ENCODE results near the gene WDPCP.

DNA sequence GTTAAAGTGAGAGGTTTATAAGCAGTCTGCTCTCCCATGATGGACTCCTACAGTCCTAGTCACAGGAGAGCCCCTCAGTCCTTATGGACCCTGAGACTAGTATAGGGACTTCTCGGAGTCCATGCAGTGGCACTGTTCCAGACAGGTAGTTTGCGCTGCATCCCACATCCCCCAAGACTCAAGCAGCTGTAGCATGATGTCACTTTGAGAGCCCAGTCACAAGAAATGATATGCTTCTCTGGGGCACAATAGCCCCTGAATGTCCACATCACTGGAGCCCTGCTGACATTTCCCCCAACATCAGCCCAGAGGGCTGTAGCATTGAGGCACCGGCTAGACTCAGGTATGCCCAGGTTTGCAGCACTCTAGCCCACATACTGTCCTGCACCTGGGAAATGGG lies 317.6 kb downstream of the WDPCP start:
- TF ChIP-seq EP300 (IDR thresholded peaks at IDR 0.05), result no peak
- TF ChIP-seq POLR2AphosphoS5 (IDR thresholded peaks at IDR 0.05), result no peak

Measured in esophagus muscularis mucosa (tissue), 3 donors.